Stimulated activated CD8-positive, alpha-beta memory T cell treated with anti-CD3 and anti-CD28 coated beads, Interleukin-4, amount 100 ng/mL, for 24 hours (primary cell): ENCODE measurements around the gene PDE1A.
"Not testable (repeated sequence)": the region's sequence is repeated elsewhere in the genome, so short reads cannot be mapped to it uniquely, and the experiment has no call there.

Source experiments
- DNase-seq: peaks from one replicate; pipeline ENCODE4 v3.0.0-alpha.2; 2020; ENCODE audit warnings: low read depth

The PDE1A gene

DNA sequence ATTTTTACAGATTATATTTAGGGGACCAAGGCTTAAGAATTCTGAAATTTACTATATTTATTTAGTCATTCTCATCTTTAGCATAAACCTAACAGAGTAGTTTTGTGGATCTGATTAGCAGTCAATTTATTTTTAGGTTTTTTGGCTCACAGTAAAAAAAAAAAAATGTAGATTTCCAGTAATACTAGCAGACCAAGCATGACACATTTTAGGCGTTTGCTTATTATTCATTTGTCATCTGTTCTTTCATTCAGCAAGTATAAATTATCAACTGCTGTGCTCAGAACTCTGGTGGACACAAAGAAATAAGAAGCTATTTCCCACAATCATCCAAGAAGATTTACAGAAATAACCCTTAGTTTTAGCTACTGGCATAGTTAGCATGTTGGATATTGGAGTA lies 20.6 kb downstream of the PDE1A start:
- no peak for DNase-seq

DNA sequence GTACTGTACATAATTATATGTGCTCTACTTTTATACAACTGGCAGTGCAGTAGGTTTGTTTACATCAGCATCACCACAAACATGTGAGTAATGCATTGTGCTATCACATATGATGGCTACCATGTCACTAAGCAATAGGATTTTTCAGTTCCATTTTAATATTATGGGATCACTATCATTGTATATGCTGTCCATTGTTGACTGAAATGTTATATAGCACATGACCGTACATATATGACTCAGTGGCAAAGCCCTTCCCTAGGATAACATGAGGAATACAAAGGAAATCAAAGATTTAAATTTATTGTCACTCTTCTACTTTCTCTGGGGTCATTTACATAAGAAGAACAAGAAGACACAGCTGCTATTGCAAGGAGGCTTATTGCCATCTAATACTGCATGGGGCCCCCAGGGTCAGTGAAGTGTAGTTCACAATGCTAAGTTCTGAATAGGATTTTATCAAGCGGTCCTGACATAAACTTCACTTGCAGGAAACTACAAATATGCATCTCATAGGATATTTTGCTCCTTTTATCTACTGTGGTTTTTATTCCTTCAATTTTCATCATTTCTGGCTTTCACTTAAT lies 21.8 kb downstream of the PDE1A start:
- no peak for DNase-seq

DNA sequence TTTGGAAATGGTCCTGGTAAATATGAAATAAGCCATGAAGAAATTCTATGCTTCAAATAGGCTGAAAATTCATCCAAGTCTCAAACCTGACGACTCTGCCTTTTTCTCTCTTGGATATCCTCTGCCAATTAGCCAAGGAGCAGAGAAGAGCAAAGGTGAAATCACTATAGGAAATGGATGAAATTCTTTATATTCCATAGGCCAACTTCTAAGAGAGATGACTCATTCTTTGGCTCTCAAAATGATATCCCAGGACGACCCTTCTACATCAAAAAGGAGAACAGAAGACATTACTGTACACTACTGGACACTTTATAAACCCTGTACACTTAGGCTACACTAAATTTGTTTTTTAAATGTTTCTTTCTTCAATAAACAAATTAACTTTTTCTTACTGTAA lies 22.7 kb downstream of the PDE1A start:
- no peak for DNase-seq

DNA sequence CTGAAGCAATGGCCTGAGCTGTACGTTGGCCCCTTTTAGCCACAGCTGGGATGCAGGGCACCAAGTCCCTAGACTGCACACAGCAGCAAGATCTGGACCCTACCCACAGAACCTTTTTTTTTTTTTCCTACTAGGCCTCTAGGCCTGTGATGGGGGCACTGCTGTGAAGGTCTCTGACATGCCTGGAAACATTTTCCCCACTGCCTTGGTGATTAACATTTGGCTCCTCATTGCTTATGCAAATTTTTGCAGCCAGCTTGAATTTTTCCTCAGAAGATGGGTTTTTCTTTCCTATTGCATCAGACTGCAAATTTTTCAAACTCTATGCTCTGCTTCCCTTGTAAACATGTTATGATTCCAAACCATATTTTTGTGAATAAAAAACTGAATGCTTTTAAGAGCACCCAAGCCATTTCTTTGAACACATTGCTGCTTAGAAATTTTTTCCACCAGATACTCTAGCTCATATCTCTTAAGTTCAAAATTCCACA lies 33.5 kb downstream of the PDE1A start:
- no peak for DNase-seq

DNA sequence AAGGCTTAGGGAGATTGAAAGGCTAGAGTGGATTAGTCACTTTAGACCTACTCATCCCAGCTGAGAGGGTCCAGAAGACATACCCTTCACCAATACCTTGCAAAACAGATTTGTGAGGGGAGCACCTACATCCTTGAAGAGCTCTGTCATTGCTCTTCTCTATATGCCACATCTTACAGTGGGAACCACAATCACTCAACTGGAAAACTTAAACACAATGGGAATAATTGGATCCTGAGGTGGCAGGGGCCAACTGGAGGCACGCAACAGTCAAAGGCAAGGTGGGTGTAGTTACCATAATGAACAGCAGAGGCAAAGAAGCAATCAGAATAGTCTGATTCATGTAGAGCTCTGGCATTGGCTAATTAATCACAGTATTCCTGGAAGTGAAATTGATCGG lies 35.4 kb downstream of the PDE1A start:
- DNase-seq = no peak

DNA sequence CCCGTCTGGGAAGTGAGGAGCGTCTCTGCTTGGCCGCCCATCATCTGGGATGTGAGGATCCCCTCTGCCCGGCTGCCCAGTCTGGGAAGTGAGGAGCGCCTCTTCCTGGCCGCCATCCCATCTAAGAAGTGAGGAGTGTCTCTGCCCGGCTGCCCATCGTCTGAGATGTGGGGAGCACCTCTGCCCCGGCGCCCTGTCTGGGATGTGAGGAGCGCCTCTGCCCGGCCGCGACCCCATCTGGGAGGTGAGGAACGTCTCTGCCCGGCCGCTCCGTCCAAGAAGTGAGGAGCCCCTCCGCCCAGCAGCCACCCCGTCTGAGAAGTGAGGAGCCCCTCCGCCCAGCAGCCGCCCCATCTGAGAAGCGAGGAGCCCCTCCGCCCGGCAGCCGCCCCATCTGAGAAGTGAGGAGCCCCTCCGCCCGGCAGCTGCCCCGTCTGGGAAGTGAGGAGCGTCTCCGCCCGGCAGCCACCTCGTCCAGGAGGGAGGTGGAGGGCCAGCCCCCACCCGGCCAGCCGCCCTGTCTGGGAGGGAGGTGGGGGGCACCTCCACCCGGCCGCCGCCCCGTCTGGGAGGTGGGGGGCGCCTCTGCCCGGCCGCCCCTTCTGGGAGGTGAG lies 40.5 kb downstream of the PDE1A start:
- DNase-seq = not testable (repeated sequence)

DNA sequence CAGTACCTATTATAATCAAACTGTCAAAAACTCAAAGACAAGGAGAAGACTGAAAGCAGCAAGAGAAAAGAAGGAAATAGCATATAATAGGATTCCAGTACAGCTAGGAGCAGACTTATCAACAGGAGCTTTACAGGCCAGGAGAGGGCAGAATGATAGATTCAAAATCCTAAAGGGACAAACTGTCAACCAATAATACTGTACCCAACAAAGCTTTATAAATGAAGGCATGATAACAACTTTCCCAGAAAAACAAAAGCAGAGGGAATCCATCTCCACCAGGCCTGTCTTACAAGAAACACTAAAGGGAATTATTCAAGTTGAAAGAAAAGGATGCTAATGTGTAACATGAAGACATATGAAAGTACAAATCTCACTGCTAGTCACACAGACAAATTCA lies 42.0 kb downstream of the PDE1A start:
- DNase-seq = no peak

DNA sequence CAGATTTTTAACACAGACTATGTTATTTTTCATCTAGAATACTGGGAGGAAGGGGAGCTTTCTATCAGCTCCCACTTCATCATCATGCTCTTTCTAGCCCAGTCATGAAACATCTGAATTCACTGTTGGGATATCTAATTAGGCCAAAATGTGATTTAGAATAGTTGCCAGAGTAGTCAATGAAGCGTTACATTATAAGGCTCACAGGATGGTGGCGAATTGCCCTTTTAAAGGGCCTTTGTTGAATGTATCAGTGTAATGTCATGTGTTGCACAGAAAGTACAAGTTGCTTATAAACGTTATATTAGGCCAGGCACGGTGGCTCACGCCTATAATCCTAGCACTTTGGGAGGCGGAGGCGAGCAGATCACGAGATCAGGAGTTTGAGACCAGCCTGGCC lies 45.6 kb downstream of the PDE1A start:
- no peak for DNase-seq

DNA sequence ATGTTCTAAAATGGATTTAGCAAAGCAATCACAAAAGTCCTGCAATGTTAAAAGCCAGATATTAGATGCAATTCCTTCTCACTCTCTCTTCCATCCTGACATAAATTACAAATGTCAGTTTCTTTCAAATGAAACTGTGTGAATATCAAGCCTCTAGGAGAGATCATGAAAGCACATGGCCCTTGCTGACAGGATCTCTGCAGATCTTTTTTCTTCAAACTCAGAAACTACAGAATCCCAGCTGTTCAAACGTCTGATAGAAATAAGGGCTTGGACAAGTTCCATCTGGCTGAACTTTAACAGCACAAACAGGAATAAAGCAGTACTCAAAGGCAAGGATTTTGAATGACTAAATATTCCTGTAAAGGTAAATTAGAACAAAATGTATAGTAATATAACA lies 47.6 kb downstream of the PDE1A start:
- DNase-seq = no peak

DNA sequence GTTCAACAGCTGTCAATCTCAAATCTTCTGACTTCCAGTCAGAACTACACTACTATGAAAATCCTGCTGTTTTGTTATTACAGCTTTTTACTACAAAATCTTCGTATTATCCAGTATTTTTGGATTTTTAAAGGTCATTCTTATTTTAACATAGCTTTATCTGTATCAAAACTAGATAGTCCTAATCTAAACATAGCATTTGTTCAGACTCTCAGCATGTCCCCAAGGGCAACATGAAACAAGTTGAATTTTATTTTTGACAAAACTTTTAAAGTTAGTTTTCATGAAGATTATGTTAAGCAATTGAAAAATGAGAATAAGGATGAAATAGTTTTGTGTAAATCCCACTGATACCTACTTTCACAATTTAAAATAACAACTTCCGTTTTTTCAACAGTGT lies 48.1 kb downstream of the PDE1A start:
- DNase-seq = no peak

DNA sequence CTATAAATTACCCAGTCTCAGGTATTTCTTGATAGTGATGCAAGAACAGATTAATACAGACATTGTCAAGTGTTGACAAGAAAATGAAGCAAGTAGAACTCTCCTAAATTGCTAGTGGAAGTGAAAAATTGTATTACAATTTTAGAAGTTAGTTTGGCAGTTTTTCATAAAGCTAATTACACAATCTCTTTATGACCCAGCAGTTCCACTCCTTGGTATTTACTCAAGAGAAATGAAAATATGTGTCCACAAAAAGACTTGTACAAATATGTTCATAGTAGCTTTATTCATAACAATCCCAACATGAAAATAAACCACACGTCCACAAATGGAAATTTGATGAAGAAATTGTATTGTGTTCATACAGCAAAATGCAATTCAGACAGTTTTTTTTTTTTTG lies 49.4 kb downstream of the PDE1A start:
- no peak for DNase-seq

DNA sequence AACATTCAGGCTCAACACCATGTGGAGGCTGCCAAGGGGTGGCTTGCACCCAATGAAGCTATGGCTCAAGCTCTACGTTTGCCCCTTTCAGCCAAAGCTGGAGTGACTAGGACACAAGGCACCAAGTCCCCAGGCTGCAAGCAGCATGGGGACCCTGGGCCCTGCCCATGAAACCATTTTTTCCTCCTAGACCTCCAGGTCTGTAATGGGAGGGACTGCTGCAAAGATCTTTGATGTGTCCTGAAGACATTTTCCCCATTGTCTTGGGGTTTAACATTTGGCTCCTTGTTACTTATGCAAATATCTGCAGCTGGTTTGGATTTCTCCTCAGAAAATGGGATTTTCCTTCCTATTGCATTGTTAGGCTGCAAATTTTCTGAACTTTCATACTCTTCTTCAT lies 51.0 kb downstream of the PDE1A start:
- no peak for DNase-seq

DNA sequence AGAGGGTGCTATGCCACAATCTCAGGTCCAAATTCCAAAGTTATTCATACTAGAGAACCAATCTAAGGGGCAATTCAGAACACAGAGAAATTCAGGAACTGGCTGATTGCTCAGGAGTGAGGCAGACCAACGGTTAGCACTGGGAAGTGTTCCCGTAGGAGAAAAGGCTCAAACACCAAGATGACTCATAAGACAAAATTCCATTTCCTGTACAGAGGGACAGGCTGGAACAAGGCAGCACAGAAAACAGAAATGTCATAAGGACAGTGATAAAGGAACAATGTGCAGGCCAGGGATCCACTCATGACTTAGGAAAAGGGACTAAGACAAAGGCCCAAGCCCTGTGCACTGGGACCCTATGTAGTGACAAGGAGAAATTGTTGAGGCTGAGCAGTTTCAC lies 54.2 kb downstream of the PDE1A start:
- no peak for DNase-seq

DNA sequence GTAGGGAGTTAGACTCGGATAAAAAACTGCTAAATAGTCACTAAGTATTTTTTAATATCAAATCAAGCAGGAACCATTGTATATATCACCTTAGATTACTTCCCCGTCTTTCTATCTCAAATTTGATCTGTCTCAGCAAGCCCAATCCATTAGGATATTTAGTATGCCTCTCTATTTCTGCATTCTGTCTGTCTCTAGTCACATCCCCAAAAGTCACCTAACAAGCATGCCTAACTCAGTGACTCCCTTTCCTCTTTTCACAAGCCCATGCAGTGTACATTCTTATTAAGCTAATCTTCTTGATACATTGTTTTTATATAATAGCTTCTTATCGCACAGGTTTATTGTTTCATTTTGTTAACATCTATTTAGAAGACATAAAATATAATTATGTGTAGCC lies 57.8 kb downstream of the PDE1A start:
- no peak for DNase-seq

DNA sequence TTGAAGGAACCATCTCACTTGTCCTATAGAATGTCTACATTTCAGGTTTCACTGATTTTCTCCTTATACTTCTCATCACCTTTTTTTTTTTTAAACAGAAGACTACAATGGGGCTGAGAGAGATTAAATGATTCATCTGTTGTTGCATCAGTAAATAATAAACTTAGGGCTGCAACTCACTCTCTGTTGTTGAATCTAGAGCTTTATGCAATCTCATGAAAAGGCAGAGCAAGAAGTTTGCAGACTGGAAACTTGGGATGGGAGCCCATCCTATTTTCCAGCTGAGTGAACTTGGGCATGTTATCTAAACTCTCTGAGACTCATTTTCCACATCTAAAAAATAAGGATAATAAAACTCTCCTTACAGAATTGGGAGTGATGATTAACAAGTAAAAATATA lies 58.4 kb downstream of the PDE1A start:
- DNase-seq = no peak

DNA sequence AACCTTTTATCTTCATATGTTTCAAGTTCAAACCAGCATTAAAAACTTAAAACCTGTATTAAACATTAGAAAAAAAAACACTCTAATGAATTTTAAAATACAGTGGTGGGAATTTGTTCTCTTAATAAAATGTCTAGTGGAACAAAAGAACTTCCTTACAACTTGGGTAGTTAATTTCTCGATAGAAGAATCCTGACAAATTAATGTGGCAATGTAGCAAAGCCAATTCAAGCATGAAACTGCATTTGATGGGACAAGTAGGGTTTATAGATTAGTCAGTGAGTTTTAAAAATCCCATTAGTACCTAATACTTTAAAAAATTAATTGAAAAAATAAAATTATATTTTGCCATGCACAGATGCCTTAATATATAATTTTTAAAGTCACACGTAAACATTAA lies 59.4 kb downstream of the PDE1A start:
- no peak for DNase-seq

DNA sequence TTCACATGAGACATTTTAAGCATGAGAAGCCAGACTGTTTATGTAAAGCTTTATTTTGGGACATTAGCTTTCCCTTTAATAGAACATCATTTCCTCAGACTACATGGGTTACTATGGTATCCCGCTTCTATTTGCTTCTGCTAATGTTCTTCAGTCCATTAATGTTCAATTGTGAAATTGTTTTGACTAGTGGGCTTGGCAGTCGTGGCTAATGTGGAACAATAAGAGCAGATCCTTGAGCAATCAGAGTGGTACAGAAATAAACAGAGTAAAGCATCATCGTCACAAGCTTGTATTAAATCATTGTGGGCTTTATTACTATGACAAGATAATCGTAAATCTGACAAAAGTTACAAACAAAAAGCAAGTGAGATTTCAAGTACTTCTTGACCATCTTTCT lies 60.2 kb downstream of the PDE1A start:
- no peak for DNase-seq

DNA sequence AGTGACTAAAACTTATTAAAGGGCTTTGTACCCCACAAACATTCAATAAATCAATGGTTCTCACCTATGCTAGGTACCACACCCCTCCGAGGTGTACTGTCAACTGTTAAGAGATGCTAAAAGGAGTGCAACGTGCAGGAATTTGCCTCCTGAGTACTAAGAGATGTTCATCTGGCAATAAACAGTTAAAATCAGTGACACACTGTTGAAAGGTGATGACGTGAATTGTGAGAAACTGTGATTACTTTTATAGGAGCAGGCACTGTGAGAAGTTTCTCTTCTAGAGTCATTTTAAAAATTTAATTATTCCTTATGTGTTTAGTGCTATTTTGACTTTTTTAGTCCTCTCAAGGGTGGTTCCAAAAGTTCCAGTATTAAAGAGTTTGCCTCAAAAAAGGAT lies 61.0 kb downstream of the PDE1A start:
- no peak for DNase-seq

DNA sequence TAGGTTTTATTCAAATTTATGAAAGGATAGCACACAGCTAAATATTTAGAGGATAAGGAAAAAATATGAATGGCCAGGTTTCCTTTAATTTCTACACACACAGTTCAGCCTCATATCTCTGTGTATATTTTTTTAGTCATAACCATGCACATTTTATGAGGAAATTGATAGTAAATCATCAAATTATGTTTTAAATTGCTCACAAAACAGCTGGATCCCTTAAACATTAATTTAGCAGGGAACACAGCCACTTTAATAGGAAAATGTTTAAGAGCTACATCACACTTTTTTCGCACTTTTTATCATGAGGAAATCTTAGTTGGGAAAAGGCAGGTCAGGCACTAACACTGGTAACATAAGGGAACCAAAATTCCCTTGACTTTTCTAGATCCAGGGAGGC lies 65.4 kb downstream of the PDE1A start:
- DNase-seq = no peak

DNA sequence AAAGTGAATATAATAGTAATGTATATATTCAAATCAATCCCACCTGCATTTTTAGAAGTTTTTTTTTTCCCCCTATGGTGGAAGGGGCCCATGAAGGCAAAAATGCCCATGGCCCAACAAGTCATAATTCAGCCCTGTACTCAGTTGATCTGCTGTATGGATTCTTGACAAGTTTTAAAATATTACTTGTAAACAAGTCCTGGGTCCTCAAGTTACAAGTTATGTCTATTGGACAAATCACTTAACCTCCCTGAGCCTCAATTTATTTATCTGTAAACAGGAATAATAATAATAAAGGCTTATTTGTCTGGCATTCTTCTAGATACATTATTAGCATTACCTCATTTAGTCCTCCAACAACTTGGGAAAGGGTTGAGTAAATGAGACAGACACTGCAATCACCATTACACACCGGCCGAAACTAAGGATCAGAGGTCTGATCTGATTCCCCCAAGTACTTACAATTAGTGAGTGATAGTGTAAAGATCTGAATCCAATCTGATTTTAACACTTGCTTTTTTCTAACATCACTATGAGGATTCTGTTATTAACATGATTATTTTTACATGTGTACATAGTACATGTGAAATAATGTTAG lies 66.1 kb downstream of the PDE1A start:
- no peak for DNase-seq

DNA sequence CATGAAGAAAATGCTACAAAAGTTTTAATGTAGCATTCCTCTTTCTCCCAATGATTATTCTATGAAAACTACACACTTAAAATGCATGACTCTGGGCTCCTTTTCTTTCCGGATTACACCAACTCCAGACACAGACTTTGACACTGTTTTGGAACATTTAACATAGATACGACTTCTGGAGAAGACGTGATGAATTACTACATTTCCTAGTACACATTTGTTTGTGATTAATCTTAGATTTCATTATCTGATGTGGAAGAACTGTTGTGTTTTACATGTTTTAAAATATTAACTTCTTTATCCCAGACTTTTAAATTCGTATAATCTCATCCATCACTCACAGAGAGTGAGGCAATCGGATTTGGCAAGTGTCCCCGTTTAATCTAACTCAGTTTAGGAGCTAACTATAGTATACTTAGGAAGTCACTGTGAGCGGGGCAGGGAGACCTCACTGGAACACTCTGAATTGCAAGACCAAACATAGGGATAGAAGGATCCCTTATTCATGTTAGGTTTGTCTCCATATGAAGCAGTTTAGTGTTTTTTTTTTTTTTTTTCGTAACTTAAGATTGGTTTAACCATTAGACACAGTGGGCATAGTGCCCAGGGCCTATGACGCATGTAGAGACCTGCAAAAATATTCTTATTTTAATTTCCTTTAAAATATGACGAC lies 66.7 kb downstream of the PDE1A start:
- no peak for DNase-seq

DNA sequence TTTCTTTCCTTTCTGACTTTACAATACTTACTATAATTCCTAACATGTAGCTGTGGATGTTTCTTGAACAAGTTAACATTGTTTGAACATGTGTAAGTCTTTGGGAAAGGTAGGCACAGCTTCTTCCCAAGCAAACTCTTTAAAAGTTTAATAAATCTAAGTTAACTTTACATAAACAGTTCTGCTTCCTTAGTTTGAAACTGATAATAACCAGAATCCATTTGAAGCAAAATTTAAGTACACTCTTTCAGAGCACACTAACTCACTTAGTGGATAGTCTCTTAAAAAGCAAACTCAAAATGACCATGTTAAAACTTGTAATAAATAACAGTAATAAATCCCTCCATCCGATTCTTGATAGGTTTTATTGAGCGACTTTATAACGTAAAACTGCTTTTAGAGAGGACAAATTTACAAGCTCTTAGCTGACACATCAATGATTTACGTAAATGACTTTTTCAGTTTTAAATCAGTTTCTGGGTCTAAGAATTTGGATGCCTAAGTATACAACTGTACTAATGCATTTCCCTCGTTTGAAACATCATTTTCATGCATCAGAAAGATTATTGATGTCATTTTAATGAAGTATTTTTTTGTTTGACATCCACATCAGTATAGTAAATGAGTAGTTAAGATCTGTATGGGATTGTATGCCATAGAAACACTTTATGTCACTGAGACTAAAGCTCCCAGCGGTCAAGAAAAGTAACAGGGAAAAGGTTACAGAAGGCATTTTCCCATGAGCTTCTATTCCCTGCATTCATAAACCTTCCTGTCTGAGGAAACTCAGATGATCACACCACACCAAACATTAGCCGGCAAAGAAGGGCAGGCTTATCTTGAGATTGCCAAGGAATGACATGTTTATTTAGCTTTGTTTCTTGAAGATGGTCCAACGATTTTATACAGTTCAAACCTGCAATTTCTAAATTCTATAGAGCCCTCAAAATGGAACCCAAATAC lies 67.5 kb downstream of the PDE1A start:
- DNase-seq = no peak
